G401.6 (cell line): ENCODE results near the gene MTMR3.
"Not testable (repeated sequence)": the region's sequence is repeated elsewhere in the genome, so short reads cannot be mapped to it uniquely, and the experiment has no call there.

ENCODE experiments used
- FAIRE-seq: peaks from 2 replicates; lab custom pipeline; 2012; peaks lifted over from hg19 to GRCh38; lab: Jason Lieb, UNC

The MTMR3 gene

DNA sequence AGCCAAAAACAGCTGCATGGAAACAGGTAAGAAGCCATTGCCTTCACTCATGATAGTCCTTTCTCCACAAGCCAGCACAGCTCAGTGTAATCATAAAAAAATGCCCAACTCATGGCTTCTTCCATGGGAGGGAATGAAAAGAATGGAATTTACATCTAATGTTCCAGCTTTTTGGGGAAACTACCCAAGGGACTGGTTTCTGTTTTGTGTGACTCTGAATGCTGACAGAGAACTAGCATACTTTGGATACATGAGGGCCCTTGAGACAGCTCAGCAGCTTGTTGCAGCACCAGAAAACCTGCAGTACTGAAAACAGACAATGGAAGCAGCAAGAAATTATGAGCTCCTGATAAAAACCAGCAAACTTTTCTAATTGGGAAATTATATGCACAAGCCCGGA lies 173.0 kb downstream of the MTMR3 start:
- FAIRE-seq: no peak

DNA sequence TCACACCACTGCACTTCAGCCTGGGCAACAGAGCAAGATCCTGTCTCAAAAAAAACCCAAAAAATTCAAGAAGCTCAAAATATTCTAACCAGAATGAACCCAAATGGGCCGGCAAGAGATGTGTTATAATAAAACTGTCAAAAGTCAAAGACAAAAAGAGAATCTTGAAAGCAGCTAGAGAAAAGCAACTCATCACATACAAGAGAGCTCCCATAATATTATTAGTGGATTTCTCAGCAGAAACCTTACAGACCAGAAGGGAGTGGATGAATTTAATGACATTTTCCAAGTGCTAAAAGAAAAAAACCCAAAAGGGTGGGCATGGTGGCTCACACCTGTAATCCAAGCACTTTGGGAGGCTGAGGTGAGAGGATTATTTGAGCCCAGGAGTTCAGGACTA lies 174.4 kb downstream of the MTMR3 start:
- no peak for FAIRE-seq

DNA sequence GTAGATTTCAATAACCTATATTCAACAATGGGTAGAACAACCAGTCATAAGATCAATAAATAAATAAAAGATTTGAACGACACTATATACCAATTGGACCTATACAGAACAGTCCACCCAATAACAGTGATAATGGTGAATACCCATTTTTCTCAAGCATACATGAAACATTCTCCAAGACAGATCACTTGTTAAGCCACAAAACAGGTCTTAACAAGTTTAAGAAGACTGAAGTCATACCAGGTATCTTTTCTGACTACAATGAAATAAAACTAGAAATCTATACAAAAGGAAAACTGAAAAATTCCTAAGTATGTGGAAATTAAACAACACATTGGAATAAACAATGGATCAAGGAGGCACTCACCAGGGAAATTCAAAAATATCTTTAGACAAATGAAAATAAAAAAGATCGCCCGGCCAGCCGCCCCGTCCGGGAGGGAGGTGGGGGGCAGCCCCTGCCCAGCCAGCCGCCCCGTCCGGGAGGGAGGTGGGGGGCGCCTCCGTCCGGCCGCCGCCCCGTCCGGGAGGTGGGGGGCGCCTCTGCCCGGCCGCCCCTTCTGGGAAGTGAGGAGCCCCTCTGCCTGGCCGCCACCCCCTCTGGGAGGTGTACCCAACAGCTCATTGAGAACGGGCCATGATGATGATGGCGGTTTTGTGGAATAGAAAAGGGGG lies 176.5 kb downstream of the MTMR3 start:
- not testable (repeated sequence) for FAIRE-seq

DNA sequence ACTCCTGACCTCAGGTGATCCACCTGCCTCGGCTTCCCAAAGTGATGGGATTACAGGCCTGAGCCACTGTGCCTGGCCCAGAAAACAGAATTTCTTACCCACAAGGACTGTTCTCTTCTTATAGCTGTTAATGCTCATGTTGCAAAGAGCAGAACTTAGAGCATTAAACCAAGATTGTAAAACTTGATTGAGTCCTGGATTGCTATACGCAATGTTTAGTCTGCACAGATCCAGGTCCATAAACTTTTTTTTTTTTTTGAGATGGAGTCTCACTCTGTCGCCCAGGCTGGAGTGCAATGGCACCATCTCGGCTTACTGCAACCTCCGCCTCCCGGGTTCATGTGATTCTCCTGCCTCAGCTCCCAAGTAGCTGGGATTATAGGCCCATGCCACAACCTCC lies 178.1 kb downstream of the MTMR3 start:
- not testable (repeated sequence) for FAIRE-seq

DNA sequence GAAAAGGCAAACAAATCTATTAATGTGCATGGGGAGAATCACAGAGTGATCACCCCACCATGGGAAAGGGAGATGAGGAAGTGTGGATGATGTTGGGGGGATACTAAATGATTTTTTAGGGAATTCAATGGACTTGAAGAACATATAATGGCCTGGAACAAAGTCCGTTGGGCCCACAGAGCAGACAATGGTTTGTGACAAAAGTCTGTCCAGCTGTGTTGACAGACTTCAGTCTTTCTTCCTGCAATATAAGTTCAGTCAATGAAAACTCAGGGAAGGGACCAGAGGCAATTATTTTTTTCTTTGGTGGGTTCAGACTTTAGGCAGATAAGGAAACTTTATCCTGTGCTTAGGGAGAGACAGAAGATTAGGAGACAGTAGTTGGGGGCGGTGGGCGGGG lies 179.3 kb downstream of the MTMR3 start:
- FAIRE-seq: no peak

DNA sequence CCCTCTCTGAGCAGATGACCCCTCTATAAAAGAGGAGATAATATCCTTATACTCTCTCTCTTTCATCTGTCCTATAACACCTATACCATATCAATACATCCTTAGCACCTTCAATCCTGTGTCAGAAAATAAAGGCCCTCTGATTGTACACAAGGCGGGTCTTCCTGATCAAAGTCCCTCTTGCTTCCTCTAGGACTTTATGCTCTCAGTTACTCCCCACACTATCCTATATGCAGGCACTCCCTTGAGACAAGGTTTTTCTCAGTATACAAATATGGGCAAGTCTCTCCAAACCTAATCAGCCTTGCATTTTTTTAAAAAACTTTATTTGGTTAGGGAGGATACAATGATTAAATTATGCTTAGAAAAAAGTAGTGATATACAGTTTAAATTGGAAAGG lies 180.0 kb downstream of the MTMR3 start:
- FAIRE-seq: no peak

DNA sequence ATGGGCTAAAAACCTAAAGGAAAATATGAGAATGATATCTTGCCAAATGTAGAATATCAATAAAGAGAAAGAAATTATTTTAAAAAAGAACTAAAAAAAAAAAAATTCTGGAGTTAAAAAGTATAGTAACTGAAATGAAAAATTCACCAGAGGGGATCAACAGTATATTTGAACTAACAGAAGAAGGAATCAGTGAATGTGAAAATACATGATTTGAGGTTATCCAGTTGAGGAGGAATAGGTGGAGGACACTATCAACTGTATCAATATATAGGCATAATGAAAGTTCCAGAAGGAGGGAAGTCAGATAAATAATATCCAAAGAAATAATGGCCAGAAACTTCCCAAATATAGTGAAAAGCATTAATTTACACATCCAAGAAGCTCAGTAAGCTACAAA lies 181.2 kb downstream of the MTMR3 start:
- peak; percentile 17 for FAIRE-seq

DNA sequence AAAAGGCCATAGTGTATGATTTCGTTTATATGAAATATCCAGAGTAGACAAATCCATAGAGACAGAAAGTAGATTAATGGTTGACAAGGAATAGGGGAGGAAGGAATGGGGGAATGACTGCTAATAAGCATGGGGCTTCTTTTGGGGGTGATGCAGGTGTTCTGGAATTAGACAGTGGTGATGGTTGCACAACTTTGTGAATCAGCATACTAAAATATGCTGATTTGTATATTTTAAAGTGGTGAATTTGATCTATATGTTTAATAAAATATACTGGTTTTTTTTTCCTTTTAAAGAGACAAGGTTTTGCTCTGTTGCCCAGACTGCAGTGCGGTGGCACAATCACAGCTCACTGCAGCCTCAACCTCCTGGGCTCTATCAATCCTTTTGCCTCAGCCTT lies 190.8 kb downstream of the MTMR3 start:
- FAIRE-seq: no peak

DNA sequence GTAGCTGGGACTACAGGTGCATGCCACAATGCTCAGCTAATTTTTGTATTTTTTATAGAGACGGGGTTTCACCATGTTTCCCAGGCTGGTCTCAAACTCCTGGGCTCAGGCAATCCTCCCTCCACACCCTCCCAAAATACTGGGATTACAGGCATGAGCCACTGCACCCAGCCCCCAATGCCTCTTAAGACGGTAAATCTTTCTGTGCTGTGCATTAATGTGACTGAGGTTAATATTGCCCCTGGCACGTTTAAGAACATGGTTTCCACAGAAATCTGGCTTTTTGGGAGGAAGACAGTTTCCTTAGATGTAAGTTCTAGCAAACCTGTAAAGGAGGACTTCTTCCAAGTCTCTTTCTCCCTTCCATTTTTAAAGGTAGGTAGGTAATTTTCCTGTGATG lies 191.2 kb downstream of the MTMR3 start:
- FAIRE-seq: no peak

DNA sequence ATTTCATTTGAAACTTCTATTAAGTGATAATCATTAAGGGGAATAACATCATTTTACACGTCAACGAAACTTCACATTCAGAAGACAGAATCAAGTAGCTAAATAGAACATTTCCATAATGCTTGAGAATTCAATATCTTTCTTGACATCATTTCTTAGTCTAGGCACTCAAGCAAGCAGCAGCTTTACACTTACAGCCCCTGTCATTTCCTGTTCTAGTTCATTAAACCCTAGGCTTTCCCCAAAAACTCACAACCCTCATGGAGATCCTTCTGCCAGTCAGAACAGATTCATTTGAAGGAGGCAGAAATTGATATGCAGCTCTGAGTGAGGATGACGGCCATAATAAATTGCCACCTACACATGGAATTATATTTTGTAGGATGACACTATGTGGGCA lies 192.0 kb downstream of the MTMR3 start:
- no peak for FAIRE-seq

DNA sequence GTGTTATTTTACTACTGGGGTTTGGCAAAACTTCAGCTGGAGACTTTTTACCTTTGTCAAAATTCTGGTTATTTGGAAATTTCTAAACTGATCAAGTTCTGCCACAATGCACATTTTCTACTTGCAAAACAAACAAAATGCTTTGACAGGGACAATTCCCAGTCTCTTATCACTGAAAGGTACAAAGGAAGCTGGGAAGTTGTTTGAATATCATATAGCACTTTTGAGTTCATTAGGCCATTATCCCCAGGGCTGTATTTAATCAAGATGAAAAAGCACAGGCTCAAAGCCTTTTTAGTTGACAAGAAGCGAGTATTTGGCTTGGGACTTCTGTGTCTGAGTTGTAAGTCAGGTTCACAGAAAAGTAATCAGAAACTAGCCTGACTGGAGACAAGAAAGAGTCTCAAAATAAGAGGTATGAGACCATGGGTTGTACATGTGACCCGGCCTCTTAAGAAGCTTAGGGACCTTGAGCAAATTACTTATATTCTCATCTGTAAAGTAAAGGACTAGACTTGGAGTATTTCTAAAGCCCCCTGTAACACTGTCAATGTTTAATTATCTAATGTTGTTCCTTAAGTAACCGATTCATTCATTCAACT lies 194.4 kb downstream of the MTMR3 start:
- peak; percentile 49 for FAIRE-seq

DNA sequence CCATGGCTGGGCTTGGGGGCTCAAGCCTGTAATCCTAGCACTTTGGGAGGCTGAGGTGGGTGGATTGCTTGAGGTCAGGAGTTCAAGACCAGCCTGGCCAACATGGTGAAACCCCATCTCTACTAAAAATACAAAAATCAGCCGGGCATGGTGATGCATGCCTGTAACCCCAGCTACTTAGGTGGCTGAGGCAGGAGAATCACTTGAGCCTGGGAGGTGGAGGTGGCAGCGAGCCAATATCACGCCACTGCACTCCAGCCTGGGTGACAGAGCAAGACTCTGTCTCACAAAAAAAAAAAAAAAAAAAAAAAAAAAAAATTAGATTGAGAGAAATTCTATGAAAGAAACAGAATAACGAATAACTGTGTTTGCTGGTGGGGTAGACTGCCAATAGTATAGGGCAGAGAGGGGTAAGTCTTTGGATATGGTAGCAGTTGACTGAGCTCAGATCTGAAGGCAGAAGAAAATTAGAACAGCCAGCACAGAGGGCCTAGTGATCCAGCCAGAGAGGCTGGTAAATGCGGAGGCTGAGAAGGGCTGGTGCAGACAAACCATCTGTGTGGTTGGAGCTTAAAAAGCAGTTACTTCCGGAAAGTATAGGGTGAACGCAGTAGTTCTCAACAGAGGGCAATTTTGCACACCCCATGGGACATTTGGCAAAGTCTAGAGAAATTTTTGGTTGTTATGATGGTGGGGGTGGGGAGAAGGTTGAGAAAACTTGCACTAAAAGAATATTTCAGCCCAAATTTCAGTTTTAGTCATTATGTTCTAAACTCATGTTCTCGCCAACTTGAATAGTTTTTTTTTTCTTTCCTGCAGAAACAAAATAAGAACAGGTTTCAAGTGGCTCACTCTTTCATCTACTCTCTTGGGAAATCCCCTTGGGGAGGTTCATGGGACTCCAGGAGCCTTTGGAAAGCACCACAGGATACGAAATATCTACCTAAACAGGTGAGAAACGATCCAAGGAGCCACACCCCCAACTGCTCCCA lies 195.6 kb downstream of the MTMR3 start:
- no peak for FAIRE-seq

DNA sequence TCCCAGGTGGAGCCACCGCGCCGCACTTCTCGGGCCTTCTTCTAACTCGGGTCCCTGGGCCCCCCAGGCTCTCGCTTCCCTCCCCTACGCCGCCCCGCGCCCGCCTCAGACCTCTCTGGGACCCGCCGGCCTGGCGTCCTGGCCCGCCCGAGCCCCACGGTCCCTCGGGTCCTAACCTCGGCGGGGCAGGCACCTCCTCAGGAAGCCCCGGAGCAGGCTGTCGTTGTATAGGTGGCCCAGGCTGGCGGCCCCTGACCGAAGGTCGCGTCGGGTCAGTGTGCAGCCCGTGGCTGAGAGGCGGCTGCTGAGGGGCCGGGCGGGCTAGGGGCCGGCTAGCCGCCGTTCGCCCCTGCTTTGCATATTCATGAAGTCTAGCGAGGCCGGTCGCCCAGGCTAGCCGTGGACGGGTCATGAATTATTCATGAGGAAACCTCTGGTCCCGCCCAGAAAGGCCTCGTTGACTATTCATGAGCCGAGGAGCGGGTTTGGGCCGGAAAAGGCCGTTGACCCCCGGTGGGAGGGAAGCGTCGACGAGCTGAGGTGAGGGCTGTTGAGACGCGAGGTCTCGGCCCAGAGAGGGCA lies 197.1 kb downstream of the MTMR3 start, which contains the start of gene HORMAD2:
TSS of gene HORMAD2 (plus strand) at position 513 of the 582 bp plus-strand sequence. CDS start 13,489 bp downstream, outside the sequence.
- no peak for FAIRE-seq
